ENCODE results near the gene TEFM. TPM values are rescaled to one million over a fixed set of nuclear protein-coding genes. Genes with fewer than 3 reads are reported as not detected.
A peak's percentile ranks its signal among the peaks of the same experiment; 100 is the strongest.

The TEFM gene
- total and polyA plus RNA-seq, 2 donors (not counting 3 experiments of a cell fraction or from before 2014, with no cell fraction given) = 4.8 to 12.7 TPM

DNA sequence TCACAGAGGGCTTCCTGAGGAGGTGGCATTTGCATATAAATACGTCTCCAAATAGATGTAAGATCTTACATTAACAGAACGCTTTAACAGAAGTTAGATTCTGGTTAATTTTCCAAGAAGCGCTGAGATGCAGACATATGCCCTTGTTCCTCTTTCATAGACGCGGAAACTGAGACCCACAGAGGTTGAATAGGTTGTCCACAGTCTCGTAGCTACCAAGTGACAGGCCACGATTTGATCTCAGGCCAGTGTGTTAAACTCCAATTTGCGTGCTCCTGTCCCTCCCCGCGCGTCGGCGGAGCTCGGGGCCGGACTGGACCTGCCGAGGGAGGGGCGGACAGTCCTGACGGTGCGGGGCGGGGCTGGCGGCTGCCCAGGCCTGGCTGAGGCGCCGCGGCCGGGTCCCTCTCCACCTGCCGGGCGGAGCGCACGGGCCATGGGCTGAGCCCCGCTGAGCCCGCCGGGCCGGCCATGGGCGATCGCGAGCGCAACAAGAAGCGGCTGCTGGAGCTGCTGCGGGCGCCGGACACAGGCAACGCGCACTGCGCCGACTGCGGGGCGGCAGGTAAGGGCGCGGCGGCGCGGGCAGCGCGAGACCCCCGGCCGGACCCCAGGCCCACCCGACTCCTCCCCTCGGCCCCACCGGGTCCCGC is 15.6 kb upstream of the TEFM start, which contains the start of gene ADAP2:
Gene ADAP2, plus strand, starts transcription at position 402 of the 653 bp plus-strand sequence. Its CDS starts 70 bp downstream, at position 472.
- no peaks in the 10 kb centered on the region for H3K79me2 ChIP-seq (ENCODE audit: control insufficient read depth, insufficient read depth, low read length)
- H2AFZ ChIP-seq (ENCODE audit: low read depth, low read length) = peak within 1 kb of the TSS; percentile 74
- peak within 1 kb of the TSS; percentile 24 for H3K4me2 ChIP-seq (ENCODE audit: insufficient read depth, low read length)
- dilution Hi-C loops (cut with MboI; ENCODE audit: extremely low pct_ligation_motif_present, low sequenced_read_pairs) (no loop called here), intact Hi-C loops (cut with micrococcal nuclease) (no loop called here)
- TF ChIP-seq JUN (IDR thresholded peaks at IDR 0.05; ENCODE audit: borderline replicate concordance, insufficient read depth, insufficient read length, low read depth) = no peak
- TF ChIP-seq MYC (IDR thresholded peaks at IDR 0.05; ENCODE audit: low read depth, low read length) = no peak
- TF ChIP-seq, protein P1, sequence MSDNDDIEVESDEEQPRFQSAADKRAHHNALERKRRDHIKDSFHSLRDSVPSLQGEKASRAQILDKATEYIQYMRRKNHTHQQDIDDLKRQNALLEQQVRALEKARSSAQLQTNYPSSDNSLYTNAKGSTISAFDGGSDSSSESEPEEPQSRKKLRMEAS (IDR thresholded peaks at IDR 0.05; ENCODE audit: insufficient read depth, insufficient read length) = no peak
- TF ChIP-seq GATA2 (IDR thresholded peaks at IDR 0.05; ENCODE audit: insufficient read depth, insufficient read length, low read depth, low read length) = no peak
- TF ChIP-seq FOS (IDR thresholded peaks at IDR 0.05; ENCODE audit: borderline replicate concordance, insufficient read depth, low read length) = no peak
- no peak for TF ChIP-seq POLR2A (IDR thresholded peaks at IDR 0.05; ENCODE audit: low read depth, low read length)
- TF ChIP-seq POLR2AphosphoS5 (IDR thresholded peaks at IDR 0.05; ENCODE audit: insufficient read depth, low read depth, low read length) = no peak
- TF ChIP-seq, protein P2, sequence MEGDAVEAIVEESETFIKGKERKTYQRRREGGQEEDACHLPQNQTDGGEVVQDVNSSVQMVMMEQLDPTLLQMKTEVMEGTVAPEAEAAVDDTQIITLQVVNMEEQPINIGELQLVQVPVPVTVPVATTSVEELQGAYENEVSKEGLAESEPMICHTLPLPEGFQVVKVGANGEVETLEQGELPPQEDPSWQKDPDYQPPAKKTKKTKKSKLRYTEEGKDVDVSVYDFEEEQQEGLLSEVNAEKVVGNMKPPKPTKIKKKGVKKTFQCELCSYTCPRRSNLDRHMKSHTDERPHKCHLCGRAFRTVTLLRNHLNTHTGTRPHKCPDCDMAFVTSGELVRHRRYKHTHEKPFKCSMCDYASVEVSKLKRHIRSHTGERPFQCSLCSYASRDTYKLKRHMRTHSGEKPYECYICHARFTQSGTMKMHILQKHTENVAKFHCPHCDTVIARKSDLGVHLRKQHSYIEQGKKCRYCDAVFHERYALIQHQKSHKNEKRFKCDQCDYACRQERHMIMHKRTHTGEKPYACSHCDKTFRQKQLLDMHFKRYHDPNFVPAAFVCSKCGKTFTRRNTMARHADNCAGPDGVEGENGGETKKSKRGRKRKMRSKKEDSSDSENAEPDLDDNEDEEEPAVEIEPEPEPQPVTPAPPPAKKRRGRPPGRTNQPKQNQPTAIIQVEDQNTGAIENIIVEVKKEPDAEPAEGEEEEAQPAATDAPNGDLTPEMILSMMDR (IDR thresholded peaks at IDR 0.05; ENCODE audit: extremely low read depth in 1 of 2, insufficient read depth in 1 of 2, low read depth in 1 of 2, low read length in 2 of 2) = no peak
- TF ChIP-seq EZH2 (IDR thresholded peaks at IDR 0.05; ENCODE audit: borderline replicate concordance, low read depth, low read length, severe bottlenecking) = no peak
- no peaks in the 10 kb centered on the region for H3K9me3 ChIP-seq (replicated peaks; ENCODE audit: control insufficient read depth, insufficient read depth, low read length)
- no peaks in the 10 kb centered on the region for H4K20me1 ChIP-seq (replicated peaks; ENCODE audit: control insufficient read depth, extremely low read depth, insufficient read depth, low read length)
- FAIRE-seq = peak; percentile 37
- POLR2A ChIA-PET = no interaction called here
- peaks cover 10 to 20% of the 10 kb centered on the region in 2 experiments for H3K27me3 ChIP-seq (ENCODE audit: control insufficient read depth in 2 of 2, insufficient read depth in 2 of 2, low read length in 2 of 2)
- no peaks in the 10 kb centered on the region for H3K9me1 ChIP-seq (replicated peaks; ENCODE audit: control insufficient read depth, extremely low read depth, insufficient read depth, low read length)
- no peak for DNase-seq (ENCODE audit: low read depth, low spot score)
- H3K9ac ChIP-seq (replicated peaks; ENCODE audit: extremely low read depth, insufficient read depth, low read length) = no peak within 1 kb of the TSS
- CTCF ChIA-PET = interaction anchor here (0.9 kb wide), 1 partner anchor 49 kb away, joined by 3 read pairs; no protein-coding TSS in a partner anchor
- no peaks in the 10 kb centered on the region for H3K36me3 ChIP-seq (ENCODE audit: control insufficient read depth in 2 of 2, extremely low read depth in 1 of 2, insufficient read depth in 2 of 2, low read length in 2 of 2)
- peaks cover 19% of the 10 kb centered on the region for H3K4me1 ChIP-seq (ENCODE audit: control insufficient read depth, extremely low read depth, insufficient read depth, low read length)
- no TSS peak for BruUV-seq (replicated peaks)
- no peak within 1 kb of the TSS for H3K27ac ChIP-seq (ENCODE audit: insufficient read depth, low read depth, low read length)
- H3K4me3 ChIP-seq (replicated peaks in 1 of 3; ENCODE audit: insufficient read depth in 1 of 3, low read depth in 1 of 3, low read length in 3 of 3) = peak within 1 kb of the TSS in 1 of 3 experiments; percentile 20

All from endothelial cell of umbilical vein (primary cell).